IMR-90 (cell line): ENCODE measurements around the gene ARHGAP18. TPM values are rescaled to one million over a fixed set of nuclear protein-coding genes. Genes with fewer than 3 reads are reported as not detected.
A peak's percentile ranks its signal among the peaks of the same experiment; 100 is the strongest.

ENCODE experiments used
- ATAC-seq: fragments of 200-7000 bp; cut with Tn5 transposase; 2 replicates; pipeline ENCODE4 v1.9.1; 2020; ENCODE audit warnings: low read depth, mild to moderate bottlenecking, moderate library complexity
- BruUV-seq: library from RNA; stranded (reverse); fragments of 400-500 nt; replicated peaks from 2 replicates; lab custom pipeline; 2021; lab: Mats Ljungman, UMichigan
- CTCF ChIA-PET: fragments of 300-600 bp; formaldehyde crosslinking; extraction: SDS; loops from one replicate; lab custom pipeline; 2021; ENCODE audit warnings: antibody characterized with exemption; lab: Yijun Ruan, JAX
- POLR2A ChIA-PET: fragments of 300-600 bp; sonication (Branson Sonifier 250); formaldehyde crosslinking; loops from one replicate; lab custom pipeline; 2022; ENCODE audit warnings: antibody characterized with exemption; ENCODE audit not compliant: unreplicated experiment; lab: Charles Lee
- DNase-seq: peaks from one replicate; pipeline ENCODE4 v3.0.0; 2013
- H2AFZ ChIP-seq: replicated peaks from 2 replicates; pipeline ENCODE3; 2013; ENCODE audit warnings: low read length, mild to moderate bottlenecking; ENCODE audit not compliant: poor library complexity
- H2AK5ac ChIP-seq: 2 replicates; pipeline ENCODE4 v1.6.1; 2013; ENCODE audit warnings: low read depth, low read length, inconsistent platforms
- H2AK9ac ChIP-seq: replicated peaks from 2 replicates; pipeline ENCODE3; 2013; ENCODE audit warnings: mild to moderate bottlenecking, low read depth, low read length, moderate library complexity; ENCODE audit not compliant: poor library complexity
- H2BK120ac ChIP-seq: 2 replicates; pipeline ENCODE4 v1.6.1; 2013; ENCODE audit warnings: low read depth, low read length, inconsistent platforms
- H2BK15ac ChIP-seq: 3 replicates; pipeline ENCODE4 v1.6.1; 2013; ENCODE audit warnings: low read depth, low read length, inconsistent platforms
- H2BK20ac ChIP-seq: 2 replicates; pipeline ENCODE4 v1.6.1; 2013; ENCODE audit warnings: low read depth, mild to moderate bottlenecking, inconsistent platforms, low read length, moderate library complexity
- H2BK5ac ChIP-seq: 2 replicates; pipeline ENCODE4 v1.6.1; 2013; ENCODE audit warnings: mild to moderate bottlenecking, low read depth, low read length, inconsistent platforms; ENCODE audit not compliant: poor library complexity, severe bottlenecking
- H3K14ac ChIP-seq: replicated peaks from 2 replicates; pipeline ENCODE4 v1.6.1; 2013; ENCODE audit warnings: low read depth, low read length, inconsistent platforms
- H3K18ac ChIP-seq: 2 replicates; pipeline ENCODE4 v1.6.1; 2013; ENCODE audit warnings: low read depth, low read length, control low read depth
- H3K23ac ChIP-seq: 2 replicates; pipeline ENCODE4 v1.6.1; 2013; ENCODE audit warnings: low read depth, low read length, inconsistent platforms
- H3K27ac ChIP-seq: 2 replicates; pipeline ENCODE4 v1.5.1; 2013; ENCODE audit warnings: mild to moderate bottlenecking, control low read depth, low read length; ENCODE audit not compliant: insufficient read depth
- H3K27me3 ChIP-seq: 2 replicates; pipeline ENCODE4 v1.6.1; 2013; ENCODE audit warnings: low read length; ENCODE audit not compliant: control insufficient read depth, insufficient read depth
- H3K36me3 ChIP-seq: 2 replicates; pipeline ENCODE4 v1.6.1; 2013; ENCODE audit warnings: low read length, mixed read lengths; ENCODE audit not compliant: control insufficient read depth, insufficient read depth
- H3K4ac ChIP-seq: 2 replicates; pipeline ENCODE4 v1.6.1; 2013; ENCODE audit warnings: low read depth, low read length, inconsistent platforms
- H3K4me1 ChIP-seq: 2 replicates; pipeline ENCODE4 v1.6.1; 2013; ENCODE audit warnings: low read length, mixed read lengths; ENCODE audit not compliant: control insufficient read depth, insufficient read depth
- H3K4me2 ChIP-seq: 2 replicates; pipeline ENCODE4 v1.6.1; 2013; ENCODE audit warnings: low read depth, mild to moderate bottlenecking, control low read depth, low read length, moderate library complexity
- H3K4me3 ChIP-seq: 2 replicates; pipeline ENCODE4 v1.5.1; 2013; ENCODE audit warnings: low read depth, mild to moderate bottlenecking, control low read depth, low read length, moderate library complexity; ENCODE audit not compliant: insufficient read depth
- H3K56ac ChIP-seq: 2 replicates; pipeline ENCODE4 v1.6.1; 2013; ENCODE audit warnings: low read length, inconsistent platforms; ENCODE audit not compliant: insufficient read depth; ENCODE audit errors: extremely low read depth
- H3K79me1 ChIP-seq, 2 experiments: 2 replicates each; pipeline ENCODE4 v1.6.1; 2013; ENCODE audit warnings: low read length in 2 of 2, inconsistent platforms in 1 of 2, low read depth in 1 of 2
- H3K9ac ChIP-seq: 2 replicates; pipeline ENCODE4 v1.6.1; 2013; ENCODE audit warnings: low read depth, low read length, control low read depth
- H3K9me1 ChIP-seq: 2 replicates; pipeline ENCODE4 v1.6.1; 2013; ENCODE audit warnings: low read length, inconsistent platforms; ENCODE audit not compliant: insufficient read depth
- H3K9me3 ChIP-seq: 2 replicates; pipeline ENCODE4 v1.6.1; 2013; ENCODE audit warnings: low read length; ENCODE audit not compliant: control insufficient read depth, insufficient read depth
- H4K20me1 ChIP-seq: 2 replicates; pipeline ENCODE4 v1.6.1; 2013; ENCODE audit warnings: low read length, inconsistent platforms; ENCODE audit not compliant: insufficient read depth
- H4K5ac ChIP-seq: 2 replicates; pipeline ENCODE4 v1.6.1; 2013; ENCODE audit warnings: mild to moderate bottlenecking, low read depth, low read length, control low read depth
- H4K8ac ChIP-seq, 2 experiments: 2 replicates each; pipeline ENCODE4 v1.6.1; 2013; ENCODE audit warnings: low read depth in 2 of 2, low read length in 2 of 2, control low read depth in 1 of 2, inconsistent platforms in 1 of 2
- H4K91ac ChIP-seq: 2 replicates; pipeline ENCODE4 v1.6.1; 2013; ENCODE audit warnings: low read depth, low read length, inconsistent platforms; ENCODE audit not compliant: insufficient read depth
- BHLHE40 ChIP-seq: fragments of 150-350 bp; IDR thresholded peaks from 2 replicates; pipeline ENCODE4 v1.6.1; 2016; ENCODE audit warnings: mild to moderate bottlenecking, low read depth, low read length
- CEBPB ChIP-seq: IDR thresholded peaks from 2 replicates; pipeline ENCODE4 v1.6.1; 2012; ENCODE audit warnings: low read depth, low read length, improper control_type of control experiment
- CHD1 ChIP-seq: IDR thresholded peaks from 2 replicates; pipeline ENCODE4 v1.6.1; 2012; ENCODE audit warnings: low read depth, low read length, improper control_type of control experiment
- CTCF ChIP-seq: conservative IDR thresholded peaks from 2 replicates; pipeline ENCODE4 v1.5.1; 2012; ENCODE audit warnings: mild to moderate bottlenecking, low read depth, low read length, improper control_type of control experiment
- ELK1 ChIP-seq: fragments of 150-350 bp; IDR thresholded peaks from 2 replicates; pipeline ENCODE4 v1.6.1; 2016; ENCODE audit warnings: low read depth, mild to moderate bottlenecking, low read length, moderate library complexity, borderline replicate concordance
- MAFK ChIP-seq: IDR thresholded peaks from 2 replicates; pipeline ENCODE4 v1.6.1; 2012; ENCODE audit warnings: low read depth, low read length, improper control_type of control experiment
- MAZ ChIP-seq: IDR thresholded peaks from 2 replicates; pipeline ENCODE4 v1.6.1; 2012; ENCODE audit warnings: low read depth, mild to moderate bottlenecking, low read length, improper control_type of control experiment, moderate library complexity, borderline replicate concordance
- MXI1 ChIP-seq: IDR thresholded peaks from 2 replicates; pipeline ENCODE4 v1.6.1; 2012; ENCODE audit warnings: low read depth, mild to moderate bottlenecking, low read length, moderate library complexity, borderline replicate concordance
- NFE2L2 ChIP-seq: fragments of 150-350 bp; IDR thresholded peaks from 2 replicates; pipeline ENCODE4 v1.6.1; 2016; ENCODE audit warnings: low read depth, mild to moderate bottlenecking, low read length
- RAD21 ChIP-seq: IDR thresholded peaks from 2 replicates; pipeline ENCODE4 v1.6.1; 2012; ENCODE audit warnings: low read length, improper control_type of control experiment
- RCOR1 ChIP-seq: IDR thresholded peaks from 2 replicates; pipeline ENCODE4 v1.6.1; 2012; ENCODE audit warnings: mild to moderate bottlenecking, low read length, improper control_type of control experiment; ENCODE audit not compliant: insufficient replicate concordance
- SMC3 ChIP-seq: fragments of 150-350 bp; IDR thresholded peaks from 2 replicates; pipeline ENCODE4 v1.6.1; 2016; ENCODE audit warnings: low read depth, mild to moderate bottlenecking, antibody characterized with exemption, low read length, moderate library complexity
- WGBS, 2 experiments: methylation state at CpG; one replicate each; pipeline versions ENCODE4 v1.1.5 to v1.1.7; 2013; ENCODE audit warnings: missing lambda C conversion rate in 2 of 2; ENCODE audit not compliant: insufficient read length in 1 of 2; ENCODE audit errors: extremely low coverage in 2 of 2; 5-methylcytosine and 5-hydroxymethylcytosine counted together
- dilution Hi-C: fragments of 300-500 bp; cut with HindIII; formaldehyde crosslinking; loops from one replicate; pipeline ENCODE4 v1.14.3; 2018; ENCODE audit warnings: low sequenced_read_pairs; ENCODE audit not compliant: unreplicated experiment
- in situ Hi-C: fragments of 300-500 bp; cut with MboI; formaldehyde crosslinking; loops from 3 replicates; pipeline ENCODE4 v1.14.3; 2019; ENCODE audit warnings: low sequenced_read_pairs, inconsistent platforms, mixed read lengths
- intact Hi-C: fragments of 100-400 bp; cut with micrococcal nuclease; formaldehyde crosslinking; loops from 2 replicates; pipeline ENCODE4 v1.10.0; 2022
- polyA plus RNA-seq, 3 experiments: library from polyadenylated mRNA; depleted of rRNA; stranded (reverse); fragments of >200 nt; gene quantifications; 2 replicates each; pipeline ENCODE4 v1.2.3, GENCODE V29; 2012; ENCODE audit warnings: low replicate concordance in 1 of 3
- total RNA-seq: library from RNA; depleted of rRNA; stranded (reverse); fragments of >200 nt; gene quantifications from 2 replicates; pipeline ENCODE4 v1.2.3, GENCODE V29; 2012

ARHGAP18 gene
- total and polyA plus RNA-seq, 2 of the 4 experiments (the other 2 are of a cell fraction) = 6.2 to 17.0 TPM

DNA sequence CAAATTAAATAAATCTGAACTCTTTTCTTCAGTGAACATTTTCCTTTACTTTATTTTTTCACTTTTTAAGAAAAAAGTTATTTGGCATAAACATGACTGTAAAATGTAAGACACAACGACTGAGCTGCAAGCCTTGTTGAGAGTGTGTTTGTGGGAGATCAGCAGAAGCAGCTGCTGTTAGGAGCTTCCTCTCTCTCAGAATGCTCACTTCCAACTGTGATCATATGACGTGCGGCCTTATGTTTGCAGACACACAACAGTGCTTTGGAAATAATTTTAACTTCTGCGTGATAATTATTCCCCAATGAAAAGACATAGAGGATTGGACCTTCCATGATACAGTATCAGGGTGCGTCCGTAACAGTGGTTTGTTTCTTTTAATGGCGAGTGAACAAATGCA lies 104.0 kb downstream of the ARHGAP18 start:
- H2BK20ac ChIP-seq = no peak overlapping the region
- H2AFZ ChIP-seq = no peak overlapping the region
- ATAC-seq (no peak), DNase-seq (no peak)
- H2BK120ac ChIP-seq = no peak overlapping the region
- H3K4me2 ChIP-seq = no peak overlapping the region
- H4K20me1 ChIP-seq = no peaks in the 10 kb centered on the region
- H4K91ac ChIP-seq = no peak overlapping the region
- H3K9me3 ChIP-seq = no peaks in the 10 kb centered on the region
- no peak overlapping the region for H3K18ac ChIP-seq
- no peak overlapping the region for H4K8ac ChIP-seq
- intact Hi-C loops (no loop called here), dilution Hi-C loops (no loop called here), in situ Hi-C loops (no loop called here)
- peak overlapping the region; percentile 62; the same call in 1 of the 2 replicates for H2AK5ac ChIP-seq
- H3K27me3 ChIP-seq = no peaks in the 10 kb centered on the region
- ChIA-PET CTCF (interaction anchor here (0.6 to 0.7 kb wide), 2 partner anchors 67 to 376 kb away, joined by 3 to 4 read pairs; no protein-coding TSS in a partner anchor), POLR2A (no interaction called here)
- H3K14ac ChIP-seq = no peak overlapping the region
- no TSS peak for BruUV-seq
- no peaks in the 10 kb centered on the region; the same call in 1 of the 2 replicates for H3K36me3 ChIP-seq
- no peak overlapping the region for H3K9ac ChIP-seq
- no peak overlapping the region for H4K5ac ChIP-seq
- H2BK5ac ChIP-seq = no peak overlapping the region
- TF ChIP-seq CEBPB = no peak
- no peak for TF ChIP-seq ELK1
- no peak for TF ChIP-seq MXI1
- TF ChIP-seq RAD21 = no peak
- TF ChIP-seq NFE2L2 = no peak
- no peak for TF ChIP-seq MAZ
- TF ChIP-seq MAFK = no peak
- no peak for TF ChIP-seq CTCF
- TF ChIP-seq SMC3 = no peak
- TF ChIP-seq CHD1 = no peak
- TF ChIP-seq RCOR1 = no peak
- no peak for TF ChIP-seq BHLHE40
- no peak overlapping the region for H3K4me3 ChIP-seq
- WGBS, 2 experiments = no CpG with 5 or more reads among the region's 7 CpGs
- H2BK15ac ChIP-seq = no peak overlapping the region
- H3K79me1 ChIP-seq = peaks cover 0 to 12% of the 10 kb centered on the region in 2 experiments; a peak in 2 of 4 replicates
- H3K4me1 ChIP-seq = peaks cover 4% of the 10 kb centered on the region; the same call in 1 of the 2 replicates
- H3K27ac ChIP-seq = no peak overlapping the region
- H3K56ac ChIP-seq = no peak overlapping the region
- H3K4ac ChIP-seq = no peak overlapping the region
- H3K23ac ChIP-seq = no peak overlapping the region
- H2AK9ac ChIP-seq = no peak overlapping the region
- H3K9me1 ChIP-seq = no peaks in the 10 kb centered on the region
